B cell (primary cell): ENCODE measurements around the gene ALG6. TPM values are rescaled to one million over a fixed set of nuclear protein-coding genes. Genes with fewer than 3 reads are reported as not detected.

Source experiments
- ATAC-seq: fragments of 200-7000 bp; cut with Tn5 transposase; one replicate; pipeline ENCODE4 v1.10.0; 2021; ENCODE audit warnings: low read depth, mild to moderate bottlenecking, moderate number of reproducible peaks, moderate library complexity
- CTCF ChIA-PET: fragments of 350-600 bp; sonication (Branson Sonifier 250); formaldehyde crosslinking; loops from one replicate; lab custom pipeline; 2021; ENCODE audit warnings: antibody characterized with exemption, inconsistent platforms; lab: Charles Lee
- POLR2A ChIA-PET: fragments of 350-600 bp; sonication (Branson Sonifier 250); formaldehyde crosslinking; loops from one replicate; lab custom pipeline; 2021; ENCODE audit warnings: antibody characterized with exemption; lab: Charles Lee
- DNase-seq: peaks from one replicate; pipeline ENCODE4 v3.0.0; 2013
- H2AFZ ChIP-seq: 2 replicates; pipeline ENCODE4 v1.6.1; 2012; ENCODE audit warnings: mild to moderate bottlenecking, low read depth, low read length; ENCODE audit not compliant: insufficient read depth, poor library complexity, severe bottlenecking
- H3K27ac ChIP-seq, 2 donors: 1 replicate in 1 of 2; 2 replicates in 1 of 2; pipeline ENCODE4 v1.5.1; 2012 to 2013; ENCODE audit warnings: low read length in 2 of 2, mild to moderate bottlenecking in 2 of 2, moderate library complexity in 1 of 2
- H3K27me3 ChIP-seq, 4 experiments: fragments of 200-600 bp in 1 of 4; sonication (generic) in 1 of 4; replicated peaks in 1 of 4; 1 replicate in 2 of 4; 2 replicates in 2 of 4; pipeline versions ENCODE4 v1.6.1 to v1.7.0; 2013 to 2016; ENCODE audit warnings: low read length in 3 of 4, mild to moderate bottlenecking in 2 of 4, mixed read lengths in 1 of 4, moderate library complexity in 1 of 4; ENCODE audit not compliant: insufficient read depth in 4 of 4, control insufficient read depth in 3 of 4; ENCODE audit errors: control extremely low read depth in 1 of 4
- H3K36me3 ChIP-seq, 2 experiments: replicated peaks in 1 of 2; 1 replicate in 1 of 2; 2 replicates in 1 of 2; pipeline versions ENCODE4 v1.6.1 to v1.7.1; 2013; ENCODE audit warnings: low read length in 1 of 2; ENCODE audit not compliant: insufficient read depth in 2 of 2, control insufficient read depth in 1 of 2; ENCODE audit errors: control extremely low read depth in 1 of 2, extremely low read depth in 1 of 2
- H3K4me1 ChIP-seq, 2 donors: fragments of 200-600 bp in 1 of 2; sonication (generic) in 1 of 2; 1 replicate in 1 of 2; 2 replicates in 1 of 2; pipeline versions ENCODE4 v1.5.1 to v1.6.1; 2013 to 2017; ENCODE audit warnings: low read length in 2 of 2; ENCODE audit not compliant: control insufficient read depth in 2 of 2, insufficient read depth in 2 of 2
- H3K4me2 ChIP-seq: replicated peaks from 2 replicates; pipeline ENCODE3; 2012; ENCODE audit warnings: mild to moderate bottlenecking, low read depth, low read length; ENCODE audit not compliant: poor library complexity, severe bottlenecking
- H3K4me3 ChIP-seq, 5 experiments: fragments of 200-600 bp in 1 of 5; sonication (generic) in 1 of 5; 1 replicate in 3 of 5; 2 replicates in 2 of 5; pipeline versions ENCODE4 v1.5.1 to v1.7.0; 2011 to 2016; ENCODE audit warnings: low read length in 4 of 5, mild to moderate bottlenecking in 4 of 5, low read depth in 2 of 5, control low read depth in 1 of 5, moderate library complexity in 1 of 5; ENCODE audit not compliant: insufficient read depth in 1 of 5; ENCODE audit errors: control extremely low read depth in 1 of 5, extremely low read depth in 1 of 5
- H3K79me2 ChIP-seq: fragments of 200-600 bp; sonication (generic); one replicate; pipeline ENCODE4 v1.6.0; 2016; ENCODE audit warnings: low read length; ENCODE audit not compliant: control insufficient read depth, insufficient read depth
- H3K9ac ChIP-seq: fragments of 200-600 bp; sonication (generic); 2 replicates; pipeline ENCODE4 v1.6.1; 2017; ENCODE audit warnings: mild to moderate bottlenecking, low read length, moderate library complexity
- H3K9me3 ChIP-seq, 3 donors: one replicate each; pipeline versions ENCODE4 v1.6.1 to v1.7.1; 2013; ENCODE audit warnings: low read length in 2 of 3; ENCODE audit not compliant: control insufficient read depth in 2 of 3, insufficient read depth in 1 of 3; ENCODE audit errors: control extremely low read depth in 1 of 3
- H4K20me1 ChIP-seq: 2 replicates; pipeline ENCODE4 v1.6.0; 2012; ENCODE audit warnings: mild to moderate bottlenecking, low read length; ENCODE audit not compliant: insufficient read depth, control insufficient read depth, poor library complexity, severe bottlenecking
- H3K27ac Mint-ChIP-seq: one replicate; pipeline ENCODE4 v1.8.0; 2021; ENCODE audit warnings: mixed read lengths
- H3K27me3 Mint-ChIP-seq: one replicate; pipeline ENCODE4 v1.8.0; 2021; ENCODE audit warnings: mixed read lengths
- H3K4me1 Mint-ChIP-seq: one replicate; pipeline ENCODE4 v1.8.0; 2021; ENCODE audit warnings: mixed read lengths
- H3K4me3 Mint-ChIP-seq: one replicate; pipeline ENCODE4 v1.8.0; 2021; ENCODE audit warnings: mixed read lengths
- H3K9me3 Mint-ChIP-seq: one replicate; pipeline ENCODE4 v1.8.0; 2022; ENCODE audit warnings: mixed read lengths; ENCODE audit not compliant: insufficient read depth
- EZH2 ChIP-seq: IDR thresholded peaks from 2 replicates; pipeline ENCODE4 v1.6.1; 2012; ENCODE audit warnings: borderline replicate concordance, low read depth, mild to moderate bottlenecking, moderate library complexity, low read length; ENCODE audit not compliant: insufficient read depth, poor library complexity, severe bottlenecking
- WGBS: methylation state at CpG from one replicate; pipeline ENCODE4 v1.1.5; 2013; ENCODE audit warnings: missing lambda C conversion rate; ENCODE audit not compliant: insufficient coverage; 5-methylcytosine and 5-hydroxymethylcytosine counted together
- intact Hi-C: fragments of 100-400 bp; cut with micrococcal nuclease; formaldehyde crosslinking; loops from one replicate; pipeline ENCODE4 v1.10.0; 2022
- polyA plus RNA-seq: library from polyadenylated mRNA; depleted of rRNA; stranded (reverse); fragments of >200 nt; gene quantifications from 2 replicates; pipeline ENCODE4 v1.2.3, GENCODE V29; 2012
- total RNA-seq, 2 donors: library from RNA; stranded (reverse); fragments of 120-200 nt in 1 of 2; gene quantifications; 1 replicate in 1 of 2; 2 replicates in 1 of 2; pipeline versions ENCODE4 v1.2.3 to v1.2.4, GENCODE V29; 2013 to 2022
- TF ChIP-seq, protein P1 (sequence below): fragments of 200-600 bp; IDR thresholded peaks from one replicate; pipeline ENCODE4 v1.8.0; 2022; ENCODE audit warnings: antibody characterized with exemption, mild to moderate bottlenecking

ALG6 gene
- total and polyA plus RNA-seq, 2 donors (not counting 1 experiment from before 2014, with no cell fraction given), result 9.7 to 31.4 TPM

DNA sequence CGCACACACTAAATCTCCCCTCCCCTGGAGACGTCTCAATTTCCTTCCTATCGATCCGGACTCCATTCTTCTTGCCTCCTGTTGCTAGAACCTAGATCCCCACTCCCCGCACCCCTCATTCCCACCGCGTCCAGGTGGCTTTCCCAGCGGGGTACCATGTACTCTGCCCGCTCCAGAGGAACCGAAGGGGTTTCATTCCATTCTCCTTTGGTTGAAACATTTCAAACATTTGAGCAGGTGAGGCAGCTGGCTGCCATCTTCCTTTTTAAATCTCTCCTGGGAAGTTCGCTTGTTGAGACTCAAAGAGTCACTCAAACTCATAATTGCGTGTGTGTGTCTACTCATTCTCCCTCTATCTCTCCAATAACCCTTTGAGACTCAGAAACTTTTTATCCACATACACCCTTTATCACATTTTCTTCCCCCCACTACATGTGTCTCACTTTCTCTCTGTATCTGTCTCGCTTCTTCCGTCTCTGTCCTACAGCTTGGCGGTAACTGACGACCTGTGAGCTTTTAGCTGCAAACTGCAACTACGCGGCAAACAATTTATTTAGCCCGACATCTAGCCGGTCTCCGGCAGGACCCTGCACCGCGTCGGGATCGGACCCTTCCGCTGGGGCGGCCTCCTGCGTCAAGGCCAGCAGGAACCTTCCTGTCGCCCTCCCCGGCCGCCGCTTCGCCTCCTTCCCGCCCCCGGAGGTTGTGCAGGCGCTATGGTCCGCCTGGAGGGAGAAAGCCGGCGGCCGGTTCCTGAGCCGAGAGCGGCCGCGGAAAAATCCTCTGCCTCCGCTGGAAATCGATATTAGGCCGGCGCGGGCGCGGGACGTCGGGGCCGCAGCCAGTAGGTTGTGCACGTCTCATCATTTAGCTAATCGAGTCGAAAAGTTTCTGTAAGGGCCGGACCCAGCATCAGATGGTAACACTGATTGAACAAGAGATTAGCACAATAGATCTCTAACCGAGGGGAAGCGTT lies 48.1 kb upstream of the ALG6 start:
- POLR2A ChIA-PET, result no interaction called here
- intact Hi-C loops, result loop anchor here (5.0 kb wide), 2 partner anchors 203 to 218 kb away; partner anchors contain the start of genes EFCAB7 and ITGB3BP
- Histone ChIP-seq H3K9me3 (peaks cover 0 to 74% (median 34%) of the 10 kb centered on the region in 3 donors), H2AFZ (no peak overlapping the region), H3K27ac (no peak overlapping the region), H4K20me1 (no peaks in the 10 kb centered on the region), H3K79me2 (no peaks in the 10 kb centered on the region), H3K4me2 (no peak overlapping the region), H3K4me1 (peaks cover 55 to 66% of the 10 kb centered on the region in 2 donors), H3K27me3 (peaks cover 0 to 82% (median 61%) of the 10 kb centered on the region in 4 experiments), H3K9ac (no peak overlapping the region), H3K36me3 (no peaks in the 10 kb centered on the region), H3K4me3 (no peak overlapping the region)
- peaks cover 61% of the 10 kb centered on the region for H3K27me3 Mint-ChIP-seq
- peak; percentile 35 for DNase-seq
- H3K4me3 Mint-ChIP-seq, result peak overlapping the region; percentile 34
- H3K27ac Mint-ChIP-seq, result peak overlapping the region; percentile 65
- TF ChIP-seq EZH2, result peak; percentile 81
- TF ChIP-seq, protein P1, sequence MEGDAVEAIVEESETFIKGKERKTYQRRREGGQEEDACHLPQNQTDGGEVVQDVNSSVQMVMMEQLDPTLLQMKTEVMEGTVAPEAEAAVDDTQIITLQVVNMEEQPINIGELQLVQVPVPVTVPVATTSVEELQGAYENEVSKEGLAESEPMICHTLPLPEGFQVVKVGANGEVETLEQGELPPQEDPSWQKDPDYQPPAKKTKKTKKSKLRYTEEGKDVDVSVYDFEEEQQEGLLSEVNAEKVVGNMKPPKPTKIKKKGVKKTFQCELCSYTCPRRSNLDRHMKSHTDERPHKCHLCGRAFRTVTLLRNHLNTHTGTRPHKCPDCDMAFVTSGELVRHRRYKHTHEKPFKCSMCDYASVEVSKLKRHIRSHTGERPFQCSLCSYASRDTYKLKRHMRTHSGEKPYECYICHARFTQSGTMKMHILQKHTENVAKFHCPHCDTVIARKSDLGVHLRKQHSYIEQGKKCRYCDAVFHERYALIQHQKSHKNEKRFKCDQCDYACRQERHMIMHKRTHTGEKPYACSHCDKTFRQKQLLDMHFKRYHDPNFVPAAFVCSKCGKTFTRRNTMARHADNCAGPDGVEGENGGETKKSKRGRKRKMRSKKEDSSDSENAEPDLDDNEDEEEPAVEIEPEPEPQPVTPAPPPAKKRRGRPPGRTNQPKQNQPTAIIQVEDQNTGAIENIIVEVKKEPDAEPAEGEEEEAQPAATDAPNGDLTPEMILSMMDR, result no peak
- peaks cover 33% of the 10 kb centered on the region for H3K4me1 Mint-ChIP-seq
- no peak for ATAC-seq
- CTCF ChIA-PET, result interaction anchor here (0.6 kb wide), 1 partner anchor 17 kb away, joined by 3 read pairs; no protein-coding TSS in a partner anchor
- H3K9me3 Mint-ChIP-seq, result peaks cover 8% of the 10 kb centered on the region
- 18% methylated on average over 60 of the region's 60 CpGs for WGBS
